Measurements from ENCODE around the gene LEUTX. TPM values are rescaled to one million over a fixed set of nuclear protein-coding genes. Genes with fewer than 3 reads are reported as not detected.

LEUTX gene
- total RNA-seq, 1 donor from 2014 or later, result not detected

DNA sequence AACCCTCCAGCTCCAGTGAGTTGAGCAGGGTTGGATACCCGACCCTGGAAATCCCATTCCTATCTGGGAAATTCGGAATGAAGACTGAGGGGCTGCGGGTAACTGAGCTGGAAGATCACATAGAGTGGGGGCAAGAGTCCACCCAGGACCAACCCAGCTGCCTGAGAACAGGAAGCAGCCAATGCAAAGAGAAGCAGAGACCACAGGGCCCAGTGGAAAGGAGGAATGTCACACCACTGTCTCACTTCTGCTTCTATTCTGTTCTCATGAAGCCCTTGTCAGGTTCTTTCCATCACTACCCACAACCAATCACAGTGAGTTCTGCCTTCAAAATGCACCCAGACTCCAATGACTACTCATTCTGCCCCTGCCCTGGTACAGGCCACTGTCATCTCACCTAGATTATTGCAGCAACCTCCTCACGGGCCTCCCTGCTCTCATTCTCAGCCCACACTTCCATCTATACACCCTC is 40.0 kb downstream of the LEUTX start:
- H3K9me3 Mint-ChIP-seq (ENCODE audit: unreplicated experiment), result no peaks in the 10 kb centered on the region
- TF ChIP-seq, protein P1, sequence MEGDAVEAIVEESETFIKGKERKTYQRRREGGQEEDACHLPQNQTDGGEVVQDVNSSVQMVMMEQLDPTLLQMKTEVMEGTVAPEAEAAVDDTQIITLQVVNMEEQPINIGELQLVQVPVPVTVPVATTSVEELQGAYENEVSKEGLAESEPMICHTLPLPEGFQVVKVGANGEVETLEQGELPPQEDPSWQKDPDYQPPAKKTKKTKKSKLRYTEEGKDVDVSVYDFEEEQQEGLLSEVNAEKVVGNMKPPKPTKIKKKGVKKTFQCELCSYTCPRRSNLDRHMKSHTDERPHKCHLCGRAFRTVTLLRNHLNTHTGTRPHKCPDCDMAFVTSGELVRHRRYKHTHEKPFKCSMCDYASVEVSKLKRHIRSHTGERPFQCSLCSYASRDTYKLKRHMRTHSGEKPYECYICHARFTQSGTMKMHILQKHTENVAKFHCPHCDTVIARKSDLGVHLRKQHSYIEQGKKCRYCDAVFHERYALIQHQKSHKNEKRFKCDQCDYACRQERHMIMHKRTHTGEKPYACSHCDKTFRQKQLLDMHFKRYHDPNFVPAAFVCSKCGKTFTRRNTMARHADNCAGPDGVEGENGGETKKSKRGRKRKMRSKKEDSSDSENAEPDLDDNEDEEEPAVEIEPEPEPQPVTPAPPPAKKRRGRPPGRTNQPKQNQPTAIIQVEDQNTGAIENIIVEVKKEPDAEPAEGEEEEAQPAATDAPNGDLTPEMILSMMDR (IDR thresholded peaks at IDR 0.05; ENCODE audit: unreplicated experiment), result no peak
- H3K27ac Mint-ChIP-seq (ENCODE audit: unreplicated experiment), result peak overlapping the region; percentile 3
- peaks cover 4% of the 10 kb centered on the region for H3K36me3 Mint-ChIP-seq (ENCODE audit: low read depth, unreplicated experiment)
- DNase-seq (ENCODE audit: low spot score), result no peak
- H3K4me1 Mint-ChIP-seq (ENCODE audit: unreplicated experiment), result no peaks in the 10 kb centered on the region
- no peak overlapping the region for H3K4me3 Mint-ChIP-seq (ENCODE audit: unreplicated experiment)
- peaks cover 3% of the 10 kb centered on the region for H3K27me3 Mint-ChIP-seq (ENCODE audit: unreplicated experiment)

DNA sequence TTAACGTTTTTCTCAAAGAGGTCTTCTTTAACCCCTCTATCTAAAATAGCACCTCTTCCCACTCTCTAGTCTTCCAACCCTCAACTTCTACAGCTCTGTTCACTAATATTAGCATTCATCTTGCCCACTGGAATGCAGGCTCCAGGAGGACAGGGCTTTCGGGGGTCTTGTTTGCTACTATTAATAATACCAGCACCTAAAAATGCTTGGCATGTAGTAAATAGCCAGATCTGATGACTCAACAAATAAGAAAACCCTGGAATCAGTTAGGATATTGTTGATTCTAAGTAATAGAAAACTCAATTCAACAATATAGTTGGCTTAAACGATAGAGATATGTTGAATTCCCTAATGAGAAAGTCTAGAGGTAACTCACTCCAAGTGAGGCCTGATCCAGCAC is 41.1 kb downstream of the LEUTX start:
- no peak overlapping the region for H3K4me3 Mint-ChIP-seq (ENCODE audit: unreplicated experiment)
- no peak overlapping the region for H3K27ac Mint-ChIP-seq (ENCODE audit: unreplicated experiment)
- TF ChIP-seq, protein P1 (IDR thresholded peaks at IDR 0.05; ENCODE audit: unreplicated experiment), result no peak
- H3K9me3 Mint-ChIP-seq (ENCODE audit: unreplicated experiment), result no peaks in the 10 kb centered on the region
- peaks cover 3% of the 10 kb centered on the region for H3K27me3 Mint-ChIP-seq (ENCODE audit: unreplicated experiment)
- no peak for DNase-seq (ENCODE audit: low spot score)
- no peaks in the 10 kb centered on the region for H3K4me1 Mint-ChIP-seq (ENCODE audit: unreplicated experiment)
- peaks cover 4% of the 10 kb centered on the region for H3K36me3 Mint-ChIP-seq (ENCODE audit: low read depth, unreplicated experiment)

DNA sequence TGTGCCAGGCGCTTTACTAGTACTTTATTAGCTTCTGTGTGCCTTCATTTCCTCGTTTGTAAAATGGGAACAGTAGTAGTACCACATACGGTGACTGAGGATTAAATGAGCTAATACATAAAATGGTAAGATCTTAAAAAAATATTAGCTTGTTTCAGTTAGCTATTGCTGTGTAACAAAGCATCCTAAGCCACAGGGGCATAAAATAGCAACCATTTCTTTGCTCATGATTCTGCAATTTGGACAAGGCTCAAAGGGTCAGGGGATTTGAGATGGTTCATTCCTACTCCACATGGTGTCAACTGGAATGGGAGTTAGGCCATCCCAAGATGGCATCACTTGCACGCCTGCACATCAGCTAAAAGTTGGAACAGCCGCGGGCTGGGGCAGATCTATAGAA is 42.0 kb downstream of the LEUTX start:
- Mint-ChIP-seq H3K27ac (ENCODE audit: unreplicated experiment) (no peak overlapping the region), H3K36me3 (ENCODE audit: low read depth, unreplicated experiment) (peaks cover 3% of the 10 kb centered on the region), H3K27me3 (ENCODE audit: unreplicated experiment) (peaks cover 3% of the 10 kb centered on the region), H3K9me3 (ENCODE audit: unreplicated experiment) (no peaks in the 10 kb centered on the region), H3K4me1 (ENCODE audit: unreplicated experiment) (no peaks in the 10 kb centered on the region), H3K4me3 (ENCODE audit: unreplicated experiment) (no peak overlapping the region)
- DNase-seq (ENCODE audit: low spot score), result no peak
- TF ChIP-seq, protein P1 (IDR thresholded peaks at IDR 0.05; ENCODE audit: unreplicated experiment), result no peak

DNA sequence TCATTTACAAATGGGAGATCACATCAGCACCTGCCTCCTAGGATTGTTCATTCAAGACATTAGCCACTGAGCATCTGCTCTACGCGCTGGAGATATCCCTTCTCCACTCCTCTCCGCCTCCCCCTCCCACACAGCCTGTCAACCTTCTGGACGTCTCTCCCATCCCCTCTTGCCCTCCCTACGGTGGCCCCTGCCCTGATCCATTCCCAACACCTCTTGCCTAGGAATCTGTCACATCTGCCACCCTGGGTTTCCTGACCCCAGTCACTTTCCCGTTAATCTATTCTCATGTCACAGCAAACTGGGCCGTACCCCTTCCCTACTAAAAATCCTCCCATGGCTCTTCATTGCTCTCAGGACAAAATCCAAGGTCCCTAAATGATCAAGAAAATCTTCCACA is 45.0 kb downstream of the LEUTX start:
- Mint-ChIP-seq H3K4me1 (ENCODE audit: unreplicated experiment) (no peaks in the 10 kb centered on the region), H3K27me3 (ENCODE audit: unreplicated experiment) (peaks cover 4% of the 10 kb centered on the region)
- DNase-seq (ENCODE audit: low spot score), result no peak

More for the DNA sequence above, 45.0 kb downstream of the LEUTX start:
- Mint-ChIP-seq H3K36me3 (ENCODE audit: low read depth, unreplicated experiment) (peaks cover 3% of the 10 kb centered on the region), H3K9me3 (ENCODE audit: unreplicated experiment) (no peaks in the 10 kb centered on the region), H3K4me3 (ENCODE audit: unreplicated experiment) (no peak overlapping the region), H3K27ac (ENCODE audit: unreplicated experiment) (no peak overlapping the region)
- TF ChIP-seq, protein P1 (IDR thresholded peaks at IDR 0.05; ENCODE audit: unreplicated experiment), result no peak

All from endothelial cell (in vitro differentiated cells).